ENCODE measurements around the gene GPC1. TPM values are rescaled to one million over a fixed set of nuclear protein-coding genes. Genes with fewer than 3 reads are reported as not detected.

GPC1 gene
- total and polyA plus RNA-seq, 2 experiments from 2014 or later, result 9.0 to 46.2 TPM

- TF ChIP-seq, protein P1, sequence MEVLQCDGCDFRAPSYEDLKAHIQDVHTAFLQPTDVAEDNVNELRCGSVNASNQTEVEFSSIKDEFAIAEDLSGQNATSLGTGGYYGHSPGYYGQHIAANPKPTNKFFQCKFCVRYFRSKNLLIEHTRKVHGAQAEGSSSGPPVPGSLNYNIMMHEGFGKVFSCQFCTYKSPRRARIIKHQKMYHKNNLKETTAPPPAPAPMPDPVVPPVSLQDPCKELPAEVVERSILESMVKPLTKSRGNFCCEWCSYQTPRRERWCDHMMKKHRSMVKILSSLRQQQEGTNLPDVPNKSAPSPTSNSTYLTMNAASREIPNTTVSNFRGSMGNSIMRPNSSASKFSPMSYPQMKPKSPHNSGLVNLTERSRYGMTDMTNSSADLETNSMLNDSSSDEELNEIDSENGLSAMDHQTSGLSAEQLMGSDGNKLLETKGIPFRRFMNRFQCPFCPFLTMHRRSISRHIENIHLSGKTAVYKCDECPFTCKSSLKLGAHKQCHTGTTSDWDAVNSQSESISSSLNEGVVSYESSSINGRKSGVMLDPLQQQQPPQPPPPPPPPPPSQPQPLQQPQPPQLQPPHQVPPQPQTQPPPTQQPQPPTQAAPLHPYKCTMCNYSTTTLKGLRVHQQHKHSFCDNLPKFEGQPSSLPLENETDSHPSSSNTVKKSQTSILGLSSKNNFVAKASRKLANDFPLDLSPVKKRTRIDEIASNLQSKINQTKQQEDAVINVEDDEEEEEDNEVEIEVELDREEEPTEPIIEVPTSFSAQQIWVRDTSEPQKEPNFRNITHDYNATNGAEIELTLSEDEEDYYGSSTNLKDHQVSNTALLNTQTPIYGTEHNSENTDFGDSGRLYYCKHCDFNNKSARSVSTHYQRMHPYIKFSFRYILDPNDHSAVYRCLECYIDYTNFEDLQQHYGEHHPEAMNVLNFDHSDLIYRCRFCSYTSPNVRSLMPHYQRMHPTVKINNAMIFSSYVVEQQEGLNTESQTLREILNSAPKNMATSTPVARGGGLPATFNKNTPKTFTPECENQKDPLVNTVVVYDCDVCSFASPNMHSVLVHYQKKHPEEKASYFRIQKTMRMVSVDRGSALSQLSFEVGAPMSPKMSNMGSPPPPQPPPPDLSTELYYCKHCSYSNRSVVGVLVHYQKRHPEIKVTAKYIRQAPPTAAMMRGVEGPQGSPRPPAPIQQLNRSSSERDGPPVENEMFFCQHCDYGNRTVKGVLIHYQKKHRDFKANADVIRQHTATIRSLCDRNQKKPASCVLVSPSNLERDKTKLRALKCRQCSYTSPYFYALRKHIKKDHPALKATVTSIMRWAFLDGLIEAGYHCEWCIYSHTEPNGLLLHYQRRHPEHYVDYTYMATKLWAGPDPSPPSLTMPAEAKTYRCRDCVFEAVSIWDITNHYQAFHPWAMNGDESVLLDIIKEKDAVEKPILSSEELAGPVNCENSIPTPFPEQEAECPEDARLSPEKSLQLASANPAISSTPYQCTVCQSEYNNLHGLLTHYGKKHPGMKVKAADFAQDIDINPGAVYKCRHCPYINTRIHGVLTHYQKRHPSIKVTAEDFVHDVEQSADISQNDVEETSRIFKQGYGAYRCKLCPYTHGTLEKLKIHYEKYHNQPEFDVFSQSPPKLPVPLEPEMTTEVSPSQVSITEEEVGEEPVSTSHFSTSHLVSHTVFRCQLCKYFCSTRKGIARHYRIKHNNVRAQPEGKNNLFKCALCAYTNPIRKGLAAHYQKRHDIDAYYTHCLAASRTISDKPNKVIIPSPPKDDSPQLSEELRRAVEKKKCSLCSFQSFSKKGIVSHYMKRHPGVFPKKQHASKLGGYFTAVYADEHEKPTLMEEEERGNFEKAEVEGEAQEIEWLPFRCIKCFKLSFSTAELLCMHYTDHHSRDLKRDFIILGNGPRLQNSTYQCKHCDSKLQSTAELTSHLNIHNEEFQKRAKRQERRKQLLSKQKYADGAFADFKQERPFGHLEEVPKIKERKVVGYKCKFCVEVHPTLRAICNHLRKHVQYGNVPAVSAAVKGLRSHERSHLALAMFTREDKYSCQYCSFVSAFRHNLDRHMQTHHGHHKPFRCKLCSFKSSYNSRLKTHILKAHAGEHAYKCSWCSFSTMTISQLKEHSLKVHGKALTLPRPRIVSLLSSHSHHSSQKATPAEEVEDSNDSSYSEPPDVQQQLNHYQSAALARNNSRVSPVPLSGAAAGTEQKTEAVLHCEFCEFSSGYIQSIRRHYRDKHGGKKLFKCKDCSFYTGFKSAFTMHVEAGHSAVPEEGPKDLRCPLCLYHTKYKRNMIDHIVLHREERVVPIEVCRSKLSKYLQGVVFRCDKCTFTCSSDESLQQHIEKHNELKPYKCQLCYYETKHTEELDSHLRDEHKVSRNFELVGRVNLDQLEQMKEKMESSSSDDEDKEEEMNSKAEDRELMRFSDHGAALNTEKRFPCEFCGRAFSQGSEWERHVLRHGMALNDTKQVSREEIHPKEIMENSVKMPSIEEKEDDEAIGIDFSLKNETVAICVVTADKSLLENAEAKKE (CRISPR knock-in tag; IDR thresholded peaks at IDR 0.05), result no peak
- no peak for TF ChIP-seq STAT1 (IDR thresholded peaks at IDR 0.05; ENCODE audit: unreplicated experiment)
- TF ChIP-seq POLR2AphosphoS5 (IDR thresholded peaks at IDR 0.05; ENCODE audit: low read depth), result no peak
- no peak for TF ChIP-seq ZNF331 (CRISPR knock-in tag; IDR thresholded peaks at IDR 0.05; ENCODE audit: low read depth)
Observed at GRCh38 chr2:240500561-240501423, 65.3 kb downstream of the GPC1 start (continued).

DNA sequence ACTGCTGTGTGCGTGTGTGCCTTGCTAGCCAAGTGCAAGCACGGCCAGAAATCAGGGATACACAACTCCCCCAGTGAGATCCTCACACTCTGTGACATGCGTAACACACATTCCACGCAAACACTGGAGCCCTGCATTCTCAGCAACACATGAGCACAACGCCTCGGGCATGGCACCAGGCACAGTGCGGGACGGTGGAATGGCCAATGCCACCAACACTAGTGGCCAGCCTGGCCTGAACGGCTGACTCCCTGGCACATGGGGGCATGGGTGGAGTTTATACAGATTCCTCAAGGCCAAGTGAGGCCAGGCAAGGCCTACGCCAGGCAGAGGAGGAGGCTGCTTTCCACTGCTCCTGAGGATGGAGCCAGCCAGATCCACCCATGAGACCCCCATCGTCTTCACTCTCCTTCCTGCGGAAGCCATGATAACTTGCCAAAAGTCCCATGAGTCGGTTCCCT lies 66.1 kb downstream of the GPC1 start:
- Histone ChIP-seq H3K9me2 (ENCODE audit: insufficient read depth) (peaks cover 3% of the 10 kb centered on the region; the same call in 1 of the 2 replicates), H3K79me2 (replicated peaks; ENCODE audit: insufficient read depth) (no peaks in the 10 kb centered on the region), H3K4me1 (ENCODE audit: insufficient read depth) (no peaks in the 10 kb centered on the region), H3K4me3 (no peak overlapping the region), H3K27ac (ENCODE audit: low read depth) (no peak overlapping the region), H3K4me2 (no peak overlapping the region), H3K36me3 (ENCODE audit: insufficient read depth) (no peaks in the 10 kb centered on the region), H3K27me3 (ENCODE audit: insufficient read depth) (no peaks in the 10 kb centered on the region), H3F3A (replicated peaks; ENCODE audit: low read depth) (no peaks in the 10 kb centered on the region), H4K20me1 (replicated peaks; ENCODE audit: insufficient read depth) (no peaks in the 10 kb centered on the region), H2AFZ (no peak overlapping the region)
- H3K27me3 Mint-ChIP-seq (ENCODE audit: insufficient read depth, low read depth, poor library complexity), result peaks cover 9% of the 10 kb centered on the region
- H3K36me3 Mint-ChIP-seq (ENCODE audit: low read depth), result no peaks in the 10 kb centered on the region
- ATAC-seq (no peak), DNase-seq (ENCODE audit: low spot score) (no peak)
- no peak for TF ChIP-seq ETS1 (IDR thresholded peaks at IDR 0.05)
- no peaks in the 10 kb centered on the region for H3K4me1 Mint-ChIP-seq
- no peak overlapping the region for H3K4me3 Mint-ChIP-seq
- H3K27ac Mint-ChIP-seq, result no peak overlapping the region
- H3K9me3 Mint-ChIP-seq, result peaks cover 5% of the 10 kb centered on the region
